Measurements from ENCODE around the gene STRAP. TPM values are rescaled to one million over a fixed set of nuclear protein-coding genes. Genes with fewer than 3 reads are reported as not detected.

Gene STRAP
- total and polyA plus RNA-seq, 10 of the 15 experiments (the other 5 are each of a cell fraction or from before 2014, with no cell fraction given), result 64.3 to 281 (median 119) TPM

DNA sequence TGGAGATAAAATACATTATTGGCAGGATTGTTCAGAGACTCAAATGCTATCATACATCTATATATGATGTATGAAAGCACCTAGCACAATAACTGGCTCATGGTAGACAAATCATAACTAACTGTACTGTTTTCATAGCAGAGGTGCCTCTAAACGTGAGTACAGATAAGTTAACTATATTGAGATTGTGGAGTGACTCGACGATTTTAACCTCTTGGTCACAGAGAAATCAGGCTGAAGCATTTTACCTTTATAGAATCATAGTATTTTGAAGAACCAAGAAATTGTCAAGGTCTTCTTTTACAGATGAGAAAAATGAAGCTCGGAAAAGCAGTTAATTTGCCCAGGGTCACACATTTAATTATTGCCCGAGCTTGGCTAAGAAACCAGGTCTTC is 28.3 kb downstream of the STRAP start (continued):
- no peak for TF ChIP-seq RCOR1 (conservative IDR thresholded peaks at IDR 0.05; ENCODE audit: low read depth, low read length)
- no peak for TF ChIP-seq BACH1 (IDR thresholded peaks at IDR 0.05; ENCODE audit: borderline replicate concordance)
- TF ChIP-seq, protein P1, sequence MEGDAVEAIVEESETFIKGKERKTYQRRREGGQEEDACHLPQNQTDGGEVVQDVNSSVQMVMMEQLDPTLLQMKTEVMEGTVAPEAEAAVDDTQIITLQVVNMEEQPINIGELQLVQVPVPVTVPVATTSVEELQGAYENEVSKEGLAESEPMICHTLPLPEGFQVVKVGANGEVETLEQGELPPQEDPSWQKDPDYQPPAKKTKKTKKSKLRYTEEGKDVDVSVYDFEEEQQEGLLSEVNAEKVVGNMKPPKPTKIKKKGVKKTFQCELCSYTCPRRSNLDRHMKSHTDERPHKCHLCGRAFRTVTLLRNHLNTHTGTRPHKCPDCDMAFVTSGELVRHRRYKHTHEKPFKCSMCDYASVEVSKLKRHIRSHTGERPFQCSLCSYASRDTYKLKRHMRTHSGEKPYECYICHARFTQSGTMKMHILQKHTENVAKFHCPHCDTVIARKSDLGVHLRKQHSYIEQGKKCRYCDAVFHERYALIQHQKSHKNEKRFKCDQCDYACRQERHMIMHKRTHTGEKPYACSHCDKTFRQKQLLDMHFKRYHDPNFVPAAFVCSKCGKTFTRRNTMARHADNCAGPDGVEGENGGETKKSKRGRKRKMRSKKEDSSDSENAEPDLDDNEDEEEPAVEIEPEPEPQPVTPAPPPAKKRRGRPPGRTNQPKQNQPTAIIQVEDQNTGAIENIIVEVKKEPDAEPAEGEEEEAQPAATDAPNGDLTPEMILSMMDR (IDR thresholded peaks at IDR 0.05 in 2 of 3, conservative IDR thresholded peaks at IDR 0.05 in 1 of 3; ENCODE audit: control insufficient read depth in 2 of 3, extremely low read depth in 1 of 3, insufficient read depth in 1 of 3, low read depth in 3 of 3, low read length in 3 of 3), result no peak
- TF ChIP-seq YBX1 (IDR thresholded peaks at IDR 0.05), result no peak
- TF ChIP-seq, protein P2, sequence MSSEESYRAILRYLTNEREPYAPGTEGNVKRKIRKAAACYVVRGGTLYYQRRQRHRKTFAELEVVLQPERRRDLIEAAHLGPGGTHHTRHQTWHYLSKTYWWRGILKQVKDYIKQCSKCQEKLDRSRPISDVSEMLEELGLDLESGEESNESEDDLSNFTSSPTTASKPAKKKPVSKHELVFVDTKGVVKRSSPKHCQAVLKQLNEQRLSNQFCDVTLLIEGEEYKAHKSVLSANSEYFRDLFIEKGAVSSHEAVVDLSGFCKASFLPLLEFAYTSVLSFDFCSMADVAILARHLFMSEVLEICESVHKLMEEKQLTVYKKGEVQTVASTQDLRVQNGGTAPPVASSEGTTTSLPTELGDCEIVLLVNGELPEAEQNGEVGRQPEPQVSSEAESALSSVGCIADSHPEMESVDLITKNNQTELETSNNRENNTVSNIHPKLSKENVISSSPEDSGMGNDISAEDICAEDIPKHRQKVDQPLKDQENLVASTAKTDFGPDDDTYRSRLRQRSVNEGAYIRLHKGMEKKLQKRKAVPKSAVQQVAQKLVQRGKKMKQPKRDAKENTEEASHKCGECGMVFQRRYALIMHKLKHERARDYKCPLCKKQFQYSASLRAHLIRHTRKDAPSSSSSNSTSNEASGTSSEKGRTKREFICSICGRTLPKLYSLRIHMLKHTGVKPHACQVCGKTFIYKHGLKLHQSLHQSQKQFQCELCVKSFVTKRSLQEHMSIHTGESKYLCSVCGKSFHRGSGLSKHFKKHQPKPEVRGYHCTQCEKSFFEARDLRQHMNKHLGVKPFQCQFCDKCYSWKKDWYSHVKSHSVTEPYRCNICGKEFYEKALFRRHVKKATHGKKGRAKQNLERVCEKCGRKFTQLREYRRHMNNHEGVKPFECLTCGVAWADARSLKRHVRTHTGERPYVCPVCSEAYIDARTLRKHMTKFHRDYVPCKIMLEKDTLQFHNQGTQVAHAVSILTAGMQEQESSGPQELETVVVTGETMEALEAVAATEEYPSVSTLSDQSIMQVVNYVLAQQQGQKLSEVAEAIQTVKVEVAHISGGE (CRISPR knock-in tag; IDR thresholded peaks at IDR 0.05), result no peak
- TF ChIP-seq, protein P3, sequence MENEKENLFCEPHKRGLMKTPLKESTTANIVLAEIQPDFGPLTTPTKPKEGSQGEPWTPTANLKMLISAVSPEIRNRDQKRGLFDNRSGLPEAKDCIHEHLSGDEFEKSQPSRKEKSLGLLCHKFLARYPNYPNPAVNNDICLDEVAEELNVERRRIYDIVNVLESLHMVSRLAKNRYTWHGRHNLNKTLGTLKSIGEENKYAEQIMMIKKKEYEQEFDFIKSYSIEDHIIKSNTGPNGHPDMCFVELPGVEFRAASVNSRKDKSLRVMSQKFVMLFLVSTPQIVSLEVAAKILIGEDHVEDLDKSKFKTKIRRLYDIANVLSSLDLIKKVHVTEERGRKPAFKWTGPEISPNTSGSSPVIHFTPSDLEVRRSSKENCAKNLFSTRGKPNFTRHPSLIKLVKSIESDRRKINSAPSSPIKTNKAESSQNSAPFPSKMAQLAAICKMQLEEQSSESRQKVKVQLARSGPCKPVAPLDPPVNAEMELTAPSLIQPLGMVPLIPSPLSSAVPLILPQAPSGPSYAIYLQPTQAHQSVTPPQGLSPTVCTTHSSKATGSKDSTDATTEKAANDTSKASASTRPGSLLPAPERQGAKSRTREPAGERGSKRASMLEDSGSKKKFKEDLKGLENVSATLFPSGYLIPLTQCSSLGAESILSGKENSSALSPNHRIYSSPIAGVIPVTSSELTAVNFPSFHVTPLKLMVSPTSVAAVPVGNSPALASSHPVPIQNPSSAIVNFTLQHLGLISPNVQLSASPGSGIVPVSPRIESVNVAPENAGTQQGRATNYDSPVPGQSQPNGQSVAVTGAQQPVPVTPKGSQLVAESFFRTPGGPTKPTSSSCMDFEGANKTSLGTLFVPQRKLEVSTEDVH (IDR thresholded peaks at IDR 0.05; ENCODE audit: low read depth, partially characterized antibody), result no peak
- no peak for TF ChIP-seq RFX5 (IDR thresholded peaks at IDR 0.05; ENCODE audit: low read depth, low read length)

All from GM12878 (cell line).